Effector CD8-positive, alpha-beta T cell (primary cell): ENCODE measurements around the gene ARSB.

Experiments used
- DNase-seq: peaks from one replicate; lab custom pipeline; 2025; lab: John Stamatoyannopoulos, UW
- total RNA-seq, 4 experiments: gene quantifications; one replicate each; lab custom pipeline; 2026; lab: John Stamatoyannopoulos, UW

The ARSB gene
- total RNA-seq, result 13.6 to 32.5 (median 29.8) reads per million in 4 experiments

DNA sequence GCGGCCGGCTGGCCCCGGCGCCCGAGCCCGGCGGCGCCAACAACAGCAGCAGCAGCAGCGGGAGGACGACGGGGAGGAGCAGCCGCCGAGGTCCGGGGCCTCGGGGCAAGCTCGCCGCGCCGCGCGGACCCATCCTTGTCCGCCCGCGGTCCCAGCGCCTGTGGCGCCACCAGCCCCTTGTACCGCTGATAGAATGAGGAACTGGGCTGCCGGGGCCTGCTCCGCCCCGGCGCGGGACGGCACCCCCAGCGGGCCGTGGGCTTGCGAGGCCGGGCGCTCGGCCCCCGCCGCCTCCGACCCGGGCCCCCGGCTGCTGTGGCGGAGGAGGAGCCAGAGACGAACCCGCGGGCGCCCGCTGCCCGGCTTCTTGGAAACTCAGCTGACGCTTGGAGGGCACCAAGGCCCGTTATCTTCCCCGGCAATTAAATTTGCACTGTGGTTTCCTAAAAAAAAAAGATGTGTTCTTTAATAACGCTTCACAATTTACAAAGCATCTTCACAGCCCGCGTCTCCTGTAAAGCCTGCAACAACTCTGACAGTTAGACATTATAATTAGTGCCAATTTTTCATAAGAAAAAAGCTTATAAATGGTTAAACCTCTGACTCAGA lies at the start of gene ARSB:
ARSB (minus strand) TSS at position 195 of the 609 bp plus-strand sequence; CDS start at position 133, 62 bp downstream.
- no peak for DNase-seq

DNA sequence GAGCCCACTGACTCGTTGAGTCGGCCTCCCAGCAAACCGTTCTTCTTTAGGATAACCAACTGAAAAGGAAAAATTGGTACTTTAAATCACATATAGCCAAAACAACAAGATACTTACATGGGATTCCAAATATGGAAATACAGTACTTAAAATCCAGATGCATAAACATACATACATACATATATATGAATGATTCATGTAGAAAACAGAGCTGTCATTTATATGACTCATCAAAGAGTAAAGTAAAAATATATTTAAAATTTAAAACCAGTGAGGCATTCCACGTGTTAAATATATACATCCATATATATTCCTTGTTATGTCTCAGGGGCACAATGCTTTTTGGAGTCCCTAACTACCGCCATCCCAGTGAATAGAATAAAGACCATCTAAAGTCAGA lies 47.7 kb upstream of the ARSB start:
- DNase-seq, result no peak

DNA sequence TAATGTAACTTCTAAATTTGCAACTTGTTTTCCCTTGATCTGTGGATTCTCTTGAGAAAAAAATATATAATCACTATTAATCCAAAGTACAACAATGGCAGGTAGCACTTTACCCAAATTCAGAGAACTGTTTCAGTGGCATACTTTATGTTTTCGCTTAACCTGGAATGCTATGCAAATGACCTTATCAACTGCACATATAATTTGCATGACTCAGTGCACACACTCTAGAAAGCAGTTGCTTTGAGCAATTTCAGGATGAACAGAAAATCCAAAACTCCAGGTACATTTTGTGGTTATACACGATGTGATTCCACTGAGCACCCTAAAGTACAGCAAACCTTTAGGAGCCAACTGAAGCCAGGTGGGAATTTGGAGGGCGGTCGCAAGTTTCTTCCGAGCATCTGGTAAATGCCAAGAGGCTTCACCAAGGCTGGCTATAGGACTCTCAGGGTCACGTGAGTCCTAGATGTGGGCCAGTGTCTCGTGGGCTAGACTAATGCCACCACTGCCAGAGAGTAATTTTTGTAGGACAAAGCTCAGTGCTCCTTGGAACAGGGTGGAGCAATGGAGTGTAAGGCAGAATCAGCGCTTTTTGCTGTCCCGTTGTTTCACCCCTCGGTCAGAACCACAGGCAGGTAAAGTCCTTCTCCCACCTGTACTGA lies 47.1 kb upstream of the ARSB start:
- DNase-seq, result no peak

DNA sequence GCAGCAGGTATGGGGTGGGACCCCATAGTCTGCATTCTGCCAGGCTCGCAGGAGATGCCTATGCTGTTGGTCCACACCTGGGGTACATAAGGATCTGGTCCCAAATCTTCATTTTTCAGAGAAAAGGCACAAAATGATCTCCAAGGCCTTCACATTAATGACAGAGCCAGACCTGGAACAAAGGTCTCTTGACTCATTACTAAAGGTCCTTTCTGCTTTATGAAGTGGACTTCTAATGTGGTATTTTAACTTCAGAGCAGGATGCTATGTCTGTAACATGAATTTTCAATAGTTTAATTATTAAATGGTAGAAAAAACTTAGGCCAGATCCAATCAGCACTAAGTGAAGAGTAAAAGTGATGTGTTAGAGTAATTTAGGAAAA lies 46.4 kb upstream of the ARSB start:
- no peak for DNase-seq

DNA sequence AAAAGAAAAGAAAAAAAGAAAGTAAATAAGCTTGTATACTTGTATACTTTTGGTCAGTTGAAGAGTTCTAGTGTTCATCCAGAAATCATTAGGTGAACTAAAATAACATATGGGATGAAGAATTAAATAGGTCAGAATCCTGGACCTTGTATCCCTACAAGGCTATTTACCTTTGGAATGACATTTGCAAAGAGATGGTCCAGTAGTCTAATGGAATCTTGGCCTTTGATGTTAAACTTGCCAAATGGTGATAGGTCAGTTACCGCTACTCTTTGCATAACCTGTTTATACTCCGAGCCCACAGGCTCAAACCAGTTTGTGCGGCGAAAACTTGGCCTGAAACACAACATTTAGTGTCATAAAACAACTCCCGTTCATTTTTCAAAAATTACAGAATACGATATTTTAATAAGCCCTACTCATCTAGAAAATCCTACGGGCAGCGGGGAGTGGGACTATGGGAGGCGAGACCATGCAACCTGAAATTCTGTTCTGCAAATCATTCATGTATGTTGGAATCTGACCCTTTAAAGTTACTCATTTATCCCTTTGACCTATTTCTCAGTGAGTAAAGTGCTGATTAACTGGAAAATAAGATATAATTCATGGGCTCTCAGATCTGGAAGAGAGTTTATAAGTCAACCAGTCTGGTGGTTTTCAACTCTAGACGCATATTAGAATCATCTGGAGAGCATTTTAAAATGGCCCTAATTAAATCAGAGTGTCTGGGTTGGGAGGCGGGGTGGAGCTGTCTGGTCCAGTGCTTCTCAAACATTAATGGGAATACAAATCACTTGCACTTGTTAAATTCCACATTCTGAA lies 45.8 kb upstream of the ARSB start:
- DNase-seq, result no peak

DNA sequence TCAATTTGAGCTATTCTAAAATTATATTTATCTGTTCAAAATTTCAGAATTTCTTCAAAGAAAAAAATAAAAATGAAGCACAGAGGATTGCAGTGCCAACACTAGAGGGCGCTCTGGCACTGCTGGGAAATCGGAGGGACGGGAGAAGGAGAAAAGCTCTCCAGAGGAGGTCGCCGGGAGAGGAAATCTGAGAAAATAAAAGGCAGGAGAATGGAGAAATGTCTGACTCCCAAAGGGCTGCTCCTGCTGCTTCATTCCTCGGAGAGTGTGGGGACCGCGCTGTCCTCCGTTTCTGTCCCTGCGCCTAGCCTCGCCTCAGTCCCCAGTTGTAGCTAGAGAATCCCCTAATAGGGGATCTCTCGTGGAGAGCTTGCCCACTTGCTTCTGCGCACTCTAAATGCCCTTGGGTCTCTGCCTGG lies 40.0 kb upstream of the ARSB start:
- DNase-seq, result peak; percentile 12

DNA sequence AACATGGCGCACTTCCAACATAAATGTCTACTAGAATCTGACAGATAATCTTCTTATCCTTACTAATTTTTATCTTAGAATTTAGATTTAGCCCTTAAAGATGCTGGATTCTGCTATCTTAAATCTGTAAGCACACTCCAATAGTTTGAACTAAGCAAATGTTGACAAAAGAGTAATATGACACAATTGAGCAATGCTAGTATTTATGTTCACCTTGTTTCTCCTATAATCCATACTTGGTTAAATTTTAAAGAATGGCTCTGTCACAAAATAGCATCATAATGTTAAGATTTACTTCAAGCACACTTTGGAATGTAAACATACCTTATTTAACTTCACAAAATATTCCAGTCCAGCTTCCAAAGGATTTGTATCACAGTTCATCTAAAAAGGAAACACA lies 38.8 kb upstream of the ARSB start:
- no peak for DNase-seq

DNA sequence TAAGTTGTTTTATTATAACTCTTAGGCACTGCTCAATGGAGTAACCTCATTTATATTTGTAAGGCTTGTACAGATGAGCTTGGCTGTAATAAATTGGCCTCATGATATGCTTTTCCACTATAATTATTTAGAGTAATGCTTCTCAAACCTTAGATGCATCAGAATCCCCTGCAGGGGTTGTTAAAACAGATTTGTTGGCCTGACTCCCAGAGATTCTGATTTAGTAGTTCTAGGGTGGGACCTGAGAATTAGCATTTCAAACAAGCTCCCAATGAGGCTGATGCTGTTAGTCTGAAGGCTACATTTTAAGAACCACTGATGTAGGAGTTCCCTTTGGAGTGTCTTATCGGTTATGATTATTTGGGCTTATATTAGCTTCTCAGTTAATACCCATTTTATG lies 38.2 kb upstream of the ARSB start:
- DNase-seq, result no peak

DNA sequence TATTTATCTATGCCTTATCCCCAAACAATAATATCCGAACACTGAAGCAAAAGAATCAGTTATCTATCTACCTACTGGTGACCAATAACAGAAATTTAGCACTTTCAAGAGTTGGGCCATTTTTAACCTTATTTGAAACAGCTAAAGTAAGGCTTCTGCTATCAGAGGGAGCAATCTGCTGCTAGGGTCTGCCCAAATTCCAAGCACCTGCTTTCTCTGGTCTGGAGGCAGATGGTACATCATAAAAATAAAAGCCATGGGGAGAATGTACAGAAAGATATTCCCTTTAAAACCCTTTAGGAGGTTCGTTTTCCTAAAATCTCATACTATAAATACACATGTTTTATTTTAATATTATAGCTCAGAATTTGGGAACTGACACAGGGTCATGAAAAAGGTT lies 37.7 kb upstream of the ARSB start:
- DNase-seq, result no peak

DNA sequence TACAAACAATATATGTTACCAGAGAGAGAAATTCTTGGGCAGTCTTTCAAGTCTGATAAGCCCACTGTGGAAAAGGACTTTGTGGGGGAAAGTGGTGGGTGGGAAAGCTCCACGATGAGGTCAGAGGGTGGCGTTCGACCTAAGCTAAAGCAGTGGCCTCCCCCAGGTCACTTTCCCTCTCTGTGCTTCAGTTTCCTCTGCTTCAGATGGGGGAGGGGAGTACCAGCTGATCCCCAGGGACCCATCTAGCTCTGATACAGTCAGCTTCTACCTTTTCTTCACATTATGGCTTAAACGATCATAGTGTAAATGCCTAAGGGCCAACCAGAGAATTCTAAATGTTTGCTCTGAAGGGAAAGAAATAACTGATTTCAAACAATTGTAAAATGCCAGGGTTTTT lies 36.6 kb upstream of the ARSB start:
- no peak for DNase-seq

DNA sequence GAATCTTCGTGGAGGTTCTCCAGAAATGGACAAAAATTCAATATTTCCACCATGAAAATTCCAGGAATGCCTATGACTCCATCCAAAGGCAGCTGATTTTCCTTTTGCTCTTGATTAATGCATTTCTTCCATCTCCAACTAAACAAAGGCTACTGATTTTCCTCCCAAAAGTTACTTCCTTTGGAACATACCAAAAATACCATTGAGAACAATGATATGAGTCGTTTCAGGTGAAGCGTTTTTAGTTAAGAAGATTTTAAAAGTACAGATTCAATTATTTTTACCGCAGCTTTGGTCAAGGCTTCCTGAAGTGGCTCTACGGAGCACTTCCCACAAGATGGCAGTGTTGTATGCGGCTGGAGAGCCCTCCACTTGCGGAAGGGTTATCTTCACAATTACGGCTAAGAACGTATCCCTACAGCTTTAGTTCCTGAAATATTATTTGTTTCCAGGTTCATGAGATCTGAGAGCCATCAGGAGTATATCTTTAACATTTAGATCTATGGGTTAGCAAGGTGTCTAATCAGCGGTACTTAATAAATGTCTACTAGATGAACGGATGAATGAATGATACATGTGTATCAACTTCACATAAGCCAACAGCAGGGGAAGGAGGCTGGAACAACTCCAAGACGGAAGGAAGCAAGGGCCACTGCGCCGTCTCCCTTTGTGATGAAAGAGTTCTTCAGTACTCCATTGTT lies 35.9 kb upstream of the ARSB start:
- no peak for DNase-seq

DNA sequence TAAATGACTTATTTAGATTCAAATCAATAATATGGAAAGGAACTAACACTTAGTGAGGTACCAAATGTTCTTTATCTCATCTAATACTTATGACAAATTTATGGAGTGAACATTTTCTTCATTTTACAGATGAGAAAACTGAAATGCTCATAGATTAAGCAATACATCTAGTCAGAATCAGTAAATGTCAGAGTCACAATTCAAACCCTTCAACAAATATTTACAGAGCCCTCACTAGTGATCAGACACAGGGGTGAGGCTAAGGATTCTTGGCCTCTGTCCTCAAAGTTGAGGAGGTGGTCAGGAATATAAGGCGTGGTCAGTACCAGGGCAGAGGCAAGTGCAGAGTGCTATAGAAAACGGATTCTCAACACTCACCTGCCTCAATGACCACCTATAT lies 29.5 kb upstream of the ARSB start:
- DNase-seq, result no peak

DNA sequence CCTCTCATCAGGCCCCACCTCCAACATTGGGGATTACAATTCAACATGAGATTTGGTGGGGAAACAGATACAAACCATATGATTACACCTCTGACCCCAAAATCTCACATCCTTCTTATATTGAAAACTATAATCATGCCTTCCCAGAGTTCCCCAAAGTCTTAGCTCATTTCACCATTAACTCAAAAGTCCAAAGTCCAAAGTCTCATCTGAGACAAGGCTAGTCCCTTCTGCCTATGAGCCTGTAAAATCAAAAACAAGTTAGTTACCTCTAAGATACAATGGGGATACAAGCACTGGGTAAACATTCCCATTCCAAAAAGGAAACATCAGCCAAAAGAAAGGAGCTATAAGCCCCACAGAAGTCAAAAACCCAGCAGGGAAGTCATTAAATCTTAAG lies 26.8 kb upstream of the ARSB start:
- no peak for DNase-seq

DNA sequence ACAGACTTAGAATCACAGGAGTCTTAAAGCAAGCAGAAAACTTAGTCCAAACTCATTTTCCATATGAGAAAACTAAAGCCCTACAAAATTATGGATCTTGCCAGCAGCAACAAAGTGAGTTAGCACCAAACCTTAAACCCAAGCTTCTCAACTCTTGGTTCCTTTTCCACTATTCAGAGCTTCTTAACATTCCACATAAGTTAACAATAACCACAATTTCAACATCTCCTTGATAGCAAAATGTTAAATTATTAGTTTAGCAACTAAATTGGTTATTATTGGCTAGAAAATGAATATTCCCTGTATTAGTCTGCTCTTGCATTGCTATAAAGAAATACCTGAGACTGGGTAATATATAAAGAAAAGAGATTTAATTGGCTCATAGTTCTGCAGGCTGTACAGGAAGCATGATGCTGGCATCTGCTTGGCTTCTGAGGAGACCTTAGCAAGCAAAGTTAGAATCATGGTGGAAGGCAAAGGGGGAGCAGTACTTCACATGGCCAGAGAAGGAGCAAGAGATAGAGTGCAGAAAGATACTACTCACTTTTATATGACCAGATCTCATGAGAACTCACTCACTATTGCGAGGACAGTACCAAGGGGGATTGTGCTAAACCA lies 26.2 kb upstream of the ARSB start:
- DNase-seq, result no peak

DNA sequence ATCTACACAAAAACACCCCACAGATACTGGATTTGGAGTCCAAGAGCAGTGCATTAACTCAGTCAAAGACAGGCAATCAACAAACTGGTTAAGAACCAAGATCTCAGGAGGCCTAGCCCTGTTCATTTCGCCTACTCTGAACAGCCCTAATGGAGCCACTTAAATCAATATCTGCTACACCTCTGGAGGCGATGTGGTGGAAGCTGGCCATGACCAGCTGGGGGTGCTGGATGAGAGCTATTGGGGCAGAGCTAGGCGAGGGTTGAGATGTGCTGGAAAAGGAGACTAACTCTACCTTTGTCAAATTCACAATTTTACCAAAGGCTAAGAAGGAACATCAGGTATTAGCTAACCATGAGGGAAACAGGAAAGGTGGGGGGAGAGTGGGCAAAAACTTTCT lies 23.3 kb upstream of the ARSB start:
- no peak for DNase-seq

DNA sequence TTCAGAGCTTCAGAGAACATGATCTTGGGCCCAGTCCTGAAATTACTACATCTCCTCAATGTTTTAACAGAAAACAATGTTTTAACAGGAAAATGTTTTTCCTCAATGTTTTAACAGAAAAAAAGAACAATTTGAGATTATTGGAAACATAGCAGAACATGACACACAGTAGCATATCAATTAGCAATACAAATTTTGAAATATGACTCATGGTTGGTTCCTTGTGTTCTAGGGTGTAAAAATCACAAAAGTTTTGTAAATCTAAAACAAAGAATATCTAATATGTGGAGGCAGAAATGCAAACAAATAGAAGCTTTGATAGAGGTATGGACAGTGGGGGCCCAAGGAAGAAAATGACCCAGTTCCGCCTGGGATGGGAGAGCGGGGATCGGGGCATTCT lies 22.8 kb upstream of the ARSB start:
- no peak for DNase-seq

DNA sequence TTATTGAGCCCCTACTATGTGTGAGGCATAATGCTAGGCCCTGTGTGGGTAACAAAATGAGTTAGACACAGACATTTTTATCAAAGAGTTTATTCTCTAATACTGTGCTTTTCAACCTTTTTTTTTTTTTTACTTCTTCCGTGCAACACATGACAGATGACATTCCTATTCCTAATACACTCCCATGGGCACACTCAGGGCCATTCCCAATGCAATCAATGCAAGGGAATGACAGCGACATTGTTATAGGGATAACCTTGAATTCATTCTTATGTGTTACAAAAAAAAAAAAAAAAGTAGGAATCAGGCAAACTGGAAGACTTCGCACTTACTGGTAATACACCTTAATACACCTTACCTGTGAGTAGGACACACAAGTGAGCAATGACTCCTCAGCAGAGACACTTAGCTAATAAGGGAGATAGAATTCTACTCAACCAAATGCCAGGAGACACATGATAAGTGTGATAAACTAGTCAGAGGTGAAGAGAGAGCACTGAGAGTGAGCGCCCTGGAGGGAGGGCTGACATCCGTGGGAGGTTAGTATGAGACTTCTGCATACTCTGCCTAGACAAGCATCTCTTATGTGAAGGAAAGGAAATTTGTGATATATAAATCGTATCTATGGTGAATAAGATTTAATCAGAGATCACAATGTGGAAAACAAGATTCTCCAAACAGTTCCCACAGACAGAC lies 21.0 kb upstream of the ARSB start:
- no peak for DNase-seq

DNA sequence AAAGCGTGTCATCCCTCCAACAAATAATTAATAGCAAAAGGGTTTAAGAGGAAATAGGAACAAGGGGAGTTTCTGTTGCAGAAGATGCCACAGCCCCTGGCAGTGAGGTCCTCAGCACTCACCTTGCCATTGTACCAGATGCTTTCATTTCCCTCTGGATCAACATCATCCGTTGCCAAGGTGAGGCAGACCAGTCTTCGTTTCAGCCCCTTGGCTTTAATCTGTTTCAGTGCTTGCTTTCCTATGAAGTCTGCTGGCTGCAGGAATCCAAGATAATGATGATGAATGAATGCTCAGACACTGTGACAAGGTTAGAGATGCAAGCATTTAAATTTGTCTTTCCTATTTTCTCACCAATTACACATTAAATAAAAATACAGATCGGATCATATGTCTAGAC lies 20.0 kb upstream of the ARSB start:
- DNase-seq, result no peak

DNA sequence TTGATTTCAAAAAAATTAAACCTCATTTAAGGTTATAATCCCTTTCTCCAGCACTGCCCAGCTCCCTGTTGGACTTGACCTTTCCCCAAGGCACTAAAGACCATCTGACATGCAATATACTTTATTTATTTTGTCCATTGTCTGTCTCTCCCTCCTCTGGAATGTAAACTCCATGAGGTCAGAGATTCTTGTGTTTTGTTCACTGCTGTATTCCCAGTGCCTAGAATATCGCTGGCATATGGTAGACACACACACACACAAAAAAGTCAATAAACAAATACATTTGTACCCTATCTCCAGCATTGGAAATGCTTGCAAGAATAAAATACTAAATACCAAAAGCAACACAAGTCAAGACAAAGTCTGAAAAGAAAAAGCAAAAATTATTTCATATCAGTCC lies 17.3 kb upstream of the ARSB start:
- DNase-seq, result no peak

DNA sequence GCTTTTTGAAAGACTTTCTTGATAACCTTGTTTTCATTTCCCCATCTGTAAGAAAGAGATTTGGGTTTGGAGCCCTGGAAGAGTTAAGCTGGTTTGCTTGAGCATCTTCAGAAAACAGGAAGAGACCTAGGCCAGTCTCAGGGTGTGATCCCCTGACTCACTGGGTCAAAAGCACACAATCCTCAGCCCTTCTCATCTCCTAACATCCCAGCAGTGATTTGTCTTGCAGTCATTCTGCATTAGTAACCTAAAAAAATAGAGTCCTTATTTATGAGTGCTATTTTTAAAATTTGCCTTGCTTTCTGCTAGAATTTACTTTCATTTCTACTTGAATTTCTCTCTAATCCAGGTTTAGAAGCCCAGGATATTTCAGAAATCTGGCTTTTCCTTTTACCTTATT lies 16.4 kb upstream of the ARSB start:
- DNase-seq, result no peak

DNA sequence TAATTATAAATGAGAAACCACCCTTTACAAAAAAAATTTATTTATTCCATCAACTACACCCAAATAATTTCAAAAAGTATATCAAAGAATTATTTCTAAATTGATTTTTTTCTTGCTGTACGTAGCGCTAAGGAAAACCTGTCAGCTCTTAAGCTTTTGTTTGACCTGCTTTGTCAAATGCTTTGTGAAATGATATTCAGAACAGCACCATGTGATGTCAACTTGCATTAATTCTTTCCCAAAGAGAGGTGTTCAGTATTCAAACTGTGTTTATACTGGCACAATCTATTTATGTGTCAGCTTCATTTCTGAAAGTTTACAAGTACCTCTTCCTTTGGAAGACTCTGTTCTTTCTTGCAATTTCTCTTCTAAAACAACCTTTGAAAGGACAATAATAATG lies 12.0 kb upstream of the ARSB start:
- DNase-seq, result no peak
